RCC 7860 (cell line): Measurements from ENCODE around the gene MAP4.
"Not testable (repeated sequence)": the region's sequence is repeated elsewhere in the genome, so short reads cannot be mapped to it uniquely, and the experiment has no call there.

ENCODE experiments used
- DNase-seq: peaks from one replicate; pipeline ENCODE4 v3.0.0-alpha.2; 2015; ENCODE audit warnings: low spot score
- FAIRE-seq: peaks from 2 replicates; lab custom pipeline; 2012; peaks lifted over from hg19 to GRCh38; lab: Jason Lieb, UNC

Gene MAP4, protein sequence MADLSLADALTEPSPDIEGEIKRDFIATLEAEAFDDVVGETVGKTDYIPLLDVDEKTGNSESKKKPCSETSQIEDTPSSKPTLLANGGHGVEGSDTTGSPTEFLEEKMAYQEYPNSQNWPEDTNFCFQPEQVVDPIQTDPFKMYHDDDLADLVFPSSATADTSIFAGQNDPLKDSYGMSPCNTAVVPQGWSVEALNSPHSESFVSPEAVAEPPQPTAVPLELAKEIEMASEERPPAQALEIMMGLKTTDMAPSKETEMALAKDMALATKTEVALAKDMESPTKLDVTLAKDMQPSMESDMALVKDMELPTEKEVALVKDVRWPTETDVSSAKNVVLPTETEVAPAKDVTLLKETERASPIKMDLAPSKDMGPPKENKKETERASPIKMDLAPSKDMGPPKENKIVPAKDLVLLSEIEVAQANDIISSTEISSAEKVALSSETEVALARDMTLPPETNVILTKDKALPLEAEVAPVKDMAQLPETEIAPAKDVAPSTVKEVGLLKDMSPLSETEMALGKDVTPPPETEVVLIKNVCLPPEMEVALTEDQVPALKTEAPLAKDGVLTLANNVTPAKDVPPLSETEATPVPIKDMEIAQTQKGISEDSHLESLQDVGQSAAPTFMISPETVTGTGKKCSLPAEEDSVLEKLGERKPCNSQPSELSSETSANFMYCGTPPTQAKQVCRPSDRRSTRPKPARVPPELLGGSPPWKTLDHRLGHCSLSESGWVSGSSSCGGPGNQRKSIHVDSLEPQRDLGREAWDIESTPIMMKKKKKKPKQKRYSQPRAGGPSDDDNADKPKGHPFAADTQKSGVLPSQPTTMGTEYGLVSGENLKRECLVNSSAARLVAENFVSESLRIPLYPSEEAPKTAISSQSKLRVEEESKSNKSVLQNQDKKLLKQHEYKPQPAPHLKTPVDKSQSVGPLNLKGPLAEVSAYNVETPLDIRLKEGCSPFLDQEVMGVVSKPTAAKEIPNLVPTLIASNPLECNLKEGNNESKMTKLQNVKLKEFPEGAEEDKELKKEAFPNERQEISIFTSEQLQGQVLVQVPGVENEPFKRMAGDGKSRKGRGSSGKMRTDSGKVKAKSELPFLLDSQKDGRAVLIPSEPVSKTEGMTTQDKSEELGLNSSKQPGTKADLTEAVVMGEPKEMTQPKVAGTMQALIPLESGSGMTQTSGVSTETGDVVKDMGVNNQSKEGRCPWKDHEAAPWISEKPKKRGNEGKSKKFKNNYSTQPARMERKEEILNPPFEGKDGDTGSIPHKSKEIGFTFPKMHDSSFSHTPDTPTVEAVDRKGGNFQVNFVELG (N-terminal part only)

DNA sequence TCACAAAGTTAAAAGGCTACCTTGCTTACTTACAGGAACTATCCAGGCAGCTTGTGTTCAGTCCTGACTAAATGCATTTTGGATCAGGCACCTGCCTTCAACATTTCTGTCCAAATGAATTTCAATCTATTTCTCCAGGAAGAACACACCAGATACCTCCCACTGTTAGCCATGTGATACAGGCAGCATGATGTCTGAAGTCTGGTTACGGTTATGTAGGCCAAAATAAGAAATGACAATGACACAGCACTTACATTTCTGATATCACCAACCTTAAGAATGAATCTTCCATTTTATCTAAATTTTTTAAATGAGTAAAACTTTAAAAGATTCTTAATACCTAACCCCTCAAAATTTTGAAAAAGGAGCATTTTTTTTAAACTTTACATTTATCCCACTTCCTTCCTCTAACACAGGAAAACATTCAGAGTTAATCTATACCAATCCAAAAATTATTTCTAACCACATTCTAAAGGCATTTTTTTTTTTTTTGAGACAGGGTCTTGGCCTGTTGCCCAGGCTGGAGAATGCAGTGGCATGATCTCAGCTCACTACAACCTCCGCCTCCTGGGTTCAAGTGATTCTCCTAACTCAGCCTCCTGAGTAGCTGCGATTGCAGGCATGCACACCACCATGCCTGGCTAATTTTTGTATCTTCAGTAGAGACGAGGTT is at the start of gene MAP4:
TSS of gene MAP4 (minus strand) at position 116 of the 673 bp plus-strand sequence. CDS start 17,556 bp downstream, outside the sequence.
- FAIRE-seq: peak; percentile 85
- peak; percentile 59 for DNase-seq

DNA sequence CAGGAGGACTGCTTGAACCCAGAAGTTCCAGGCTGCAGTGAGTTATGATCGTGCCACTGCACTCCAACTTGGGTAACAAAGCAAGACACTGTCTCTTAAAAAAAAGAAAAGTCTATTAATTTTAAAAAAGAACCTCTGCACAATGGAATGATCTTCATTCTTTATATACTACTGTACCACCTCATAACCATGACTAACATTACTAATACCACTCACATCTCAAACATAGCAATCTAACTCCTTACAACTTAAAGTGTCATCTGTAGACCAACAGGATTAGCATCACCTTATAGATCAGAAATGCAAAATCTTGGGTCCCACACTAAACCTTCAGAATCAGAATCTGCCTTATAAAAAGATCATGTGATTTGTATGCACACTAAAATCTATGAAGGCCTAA is 48.8 kb upstream of the MAP4 start:
- no peak for DNase-seq
- no peak for FAIRE-seq

DNA sequence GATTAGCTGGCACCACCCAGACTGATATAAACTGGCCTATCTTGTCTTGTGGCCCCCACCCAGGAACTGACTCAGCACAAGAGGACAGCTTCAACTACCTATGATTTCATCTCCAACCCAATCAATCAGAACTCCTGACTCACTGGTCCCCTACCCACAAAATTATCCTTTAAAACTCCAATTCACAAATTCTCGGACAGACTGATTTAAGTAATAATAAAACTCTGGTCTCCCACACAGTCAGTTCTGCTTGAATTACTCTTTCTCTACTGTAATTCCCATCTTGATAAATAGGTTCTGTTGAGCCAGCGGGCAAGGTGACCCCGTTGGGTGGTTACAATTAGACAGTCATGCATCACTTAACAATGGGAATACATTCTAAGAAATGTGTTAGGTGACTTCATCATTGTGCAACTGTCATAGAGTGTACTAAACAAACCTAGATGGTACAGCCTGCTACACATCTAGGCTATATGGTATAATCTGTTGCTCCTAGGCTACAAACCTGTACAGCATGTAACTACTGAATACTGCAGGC is 48.1 kb upstream of the MAP4 start:
- peak; percentile 91 for FAIRE-seq
- peak; percentile 81 for DNase-seq

DNA sequence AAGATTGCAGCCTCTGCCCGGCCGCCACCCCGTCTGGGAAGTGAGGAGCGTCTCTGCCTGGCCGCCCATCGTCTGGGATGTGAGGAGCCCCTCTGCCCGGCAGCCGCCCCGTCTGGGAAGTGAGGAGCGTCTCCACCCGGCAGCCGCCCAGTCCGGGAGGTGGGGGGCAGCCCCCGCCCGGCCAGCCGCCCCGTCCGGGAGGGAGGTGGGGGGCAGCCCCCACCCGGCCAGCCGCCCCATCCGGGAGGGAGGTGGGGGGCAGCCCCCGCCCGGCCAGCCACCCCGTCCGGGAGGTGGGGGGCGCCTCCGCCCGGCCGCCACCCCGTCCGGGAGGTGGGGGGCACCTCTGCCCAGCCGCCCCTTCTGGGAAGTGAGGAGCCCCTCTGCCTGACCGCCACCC is 45.4 kb upstream of the MAP4 start:
- not testable (repeated sequence) for FAIRE-seq, DNase-seq

DNA sequence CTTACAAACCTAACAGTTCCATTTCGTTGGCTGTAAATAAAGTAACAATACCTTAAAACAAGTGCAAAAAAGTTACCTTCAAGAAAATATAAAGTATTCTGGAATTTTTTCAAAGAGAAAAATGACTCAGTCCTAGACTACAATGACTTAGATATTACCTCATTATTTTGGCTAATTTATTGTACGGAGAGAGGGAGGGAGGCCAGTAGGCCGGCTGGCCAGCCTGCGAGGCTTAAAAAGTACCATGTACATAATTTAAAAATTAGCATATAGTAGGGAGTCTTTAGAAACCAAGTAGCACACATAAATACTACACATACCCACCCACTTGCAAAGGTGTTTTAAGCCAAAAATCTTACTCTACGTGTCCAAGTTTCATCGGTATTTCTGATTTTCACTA is 41.9 kb upstream of the MAP4 start:
- DNase-seq (no peak), FAIRE-seq (no peak)

DNA sequence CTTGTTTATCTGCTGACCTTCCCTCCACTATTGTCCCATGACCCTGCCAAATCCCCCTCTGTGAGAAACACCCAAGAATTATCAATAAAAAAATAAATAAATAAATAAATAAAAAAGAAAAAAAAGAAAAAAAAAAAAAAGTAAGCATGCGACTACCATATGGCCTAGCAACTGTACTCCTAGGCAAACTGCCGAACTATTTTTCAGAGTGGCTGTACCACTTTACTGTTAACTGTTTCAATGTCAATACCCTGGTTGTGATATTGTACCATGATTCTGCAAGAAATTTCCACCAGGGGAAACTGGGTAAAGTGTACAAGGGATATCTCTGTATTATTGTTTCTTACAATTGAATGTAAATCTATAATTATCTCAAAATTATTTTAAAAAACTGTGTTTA is 41.3 kb upstream of the MAP4 start:
- FAIRE-seq: no peak
- DNase-seq: no peak

DNA sequence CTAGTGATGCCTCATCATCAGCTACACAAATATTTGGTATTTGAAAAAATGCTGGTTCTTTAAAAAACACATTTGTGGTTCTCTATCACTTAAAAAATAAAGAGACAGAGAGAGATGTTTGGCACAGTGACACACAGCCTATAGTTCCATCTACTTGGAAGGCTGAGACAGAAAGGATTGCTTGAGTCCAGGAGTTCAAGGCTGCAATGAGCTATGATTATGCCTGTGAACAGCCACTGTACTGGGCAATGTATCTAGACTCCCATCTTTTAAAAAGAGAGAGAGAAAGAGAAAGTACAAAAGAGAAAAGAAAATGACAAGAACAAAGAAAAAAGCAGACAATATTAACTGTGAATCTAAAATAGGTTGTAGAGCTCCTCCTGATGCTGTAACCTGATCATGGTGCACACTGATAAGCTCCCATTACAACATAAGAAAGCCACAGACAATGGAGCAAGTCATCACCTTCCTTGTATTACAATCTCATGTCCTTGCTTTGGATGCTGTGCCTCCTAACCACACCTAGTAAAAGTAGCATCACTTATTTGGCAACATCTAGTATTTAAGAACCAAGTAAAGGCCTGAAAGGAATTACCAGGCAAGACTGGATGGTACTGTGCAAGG is 31.7 kb upstream of the MAP4 start:
- DNase-seq (no peak), FAIRE-seq (no peak)

DNA sequence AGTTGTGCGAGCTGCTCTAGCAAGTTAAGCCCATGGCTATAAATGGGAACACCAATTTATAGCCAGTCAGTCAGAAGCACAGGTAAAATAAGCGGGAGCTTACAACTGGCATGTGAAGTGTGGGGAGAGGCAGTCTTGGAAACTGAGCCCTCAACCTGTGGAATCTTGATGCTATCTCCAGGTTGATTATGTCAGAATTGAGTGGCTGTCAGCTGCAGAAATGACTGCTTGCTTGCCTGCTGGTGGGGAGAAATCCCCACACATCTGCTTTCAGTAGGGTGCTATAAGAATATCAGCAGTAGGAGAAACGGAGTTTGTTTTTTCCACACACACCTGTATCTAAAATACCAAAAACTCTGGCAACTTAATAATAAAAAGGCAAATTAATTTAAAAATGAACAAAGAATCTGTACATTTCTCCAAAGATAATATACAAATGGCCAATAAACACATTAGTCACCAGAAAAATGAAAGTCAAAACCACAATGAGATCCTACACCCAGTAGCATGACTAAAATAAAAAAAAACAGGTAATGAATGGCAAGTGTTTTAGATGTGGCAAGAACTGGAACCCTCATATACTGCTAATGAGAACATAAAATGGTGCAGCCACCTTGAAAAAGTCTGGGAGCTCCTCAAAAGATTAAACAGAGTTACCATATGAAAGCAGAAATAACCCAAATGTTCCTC is 26.0 kb upstream of the MAP4 start:
- DNase-seq (no peak), FAIRE-seq (no peak)

DNA sequence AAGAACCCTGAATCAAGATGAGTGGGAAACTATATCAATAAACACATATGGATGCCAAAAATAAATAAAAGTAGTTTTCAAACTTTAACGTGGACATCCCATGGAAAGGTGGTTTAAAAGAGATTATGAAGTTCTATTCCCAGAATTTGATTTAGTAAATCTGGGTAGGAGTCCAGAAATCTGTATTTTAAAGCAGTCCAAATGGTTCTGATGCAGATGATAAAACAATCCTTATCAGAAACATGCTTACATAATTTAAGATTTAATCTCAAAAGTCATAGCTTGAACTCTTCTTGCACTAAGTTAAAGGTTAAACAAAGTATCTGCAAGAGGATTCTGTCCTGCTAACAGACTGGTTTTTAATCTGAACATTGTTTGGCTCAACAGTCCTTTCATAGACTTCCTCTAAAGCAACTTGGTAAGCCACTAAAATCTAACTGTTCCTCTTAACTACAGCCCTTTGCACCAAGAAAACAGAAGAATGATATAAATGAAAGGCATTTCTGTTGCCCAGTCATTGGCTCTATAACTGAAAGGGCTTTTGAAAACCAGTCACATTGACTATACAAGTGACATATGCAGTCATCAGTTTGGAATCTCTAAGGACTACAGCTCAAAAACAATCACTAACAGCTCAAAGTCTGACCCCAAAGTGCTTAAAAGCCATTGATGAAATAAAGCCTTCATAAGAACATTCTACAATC is 23.4 kb upstream of the MAP4 start:
- peak; percentile 78 for FAIRE-seq
- DNase-seq: peak; percentile 93

DNA sequence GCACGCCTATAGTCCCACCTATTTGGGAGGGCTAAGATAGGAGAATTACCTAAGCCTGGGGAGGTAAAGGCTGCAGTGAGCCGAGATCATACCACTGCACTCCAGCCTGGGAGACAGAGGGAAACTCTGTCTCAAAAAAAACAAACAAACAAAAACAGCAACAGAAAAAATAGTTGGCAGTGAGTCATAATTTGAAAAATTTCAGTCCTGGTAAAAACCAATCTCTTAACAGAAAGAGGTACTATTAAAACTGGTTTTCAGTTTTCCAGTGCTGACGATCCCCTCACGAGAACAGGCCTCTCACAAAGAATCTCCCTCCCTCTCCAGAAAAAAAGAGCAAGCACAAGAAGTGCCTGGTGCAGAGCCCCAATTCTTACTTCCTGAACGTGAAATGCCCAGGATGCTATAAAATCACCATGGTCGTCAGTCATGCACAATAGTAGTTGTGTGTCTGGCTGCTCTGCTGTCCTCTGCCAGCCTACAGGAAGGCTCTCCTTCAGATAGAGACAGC is 22.8 kb upstream of the MAP4 start:
- no peak for DNase-seq
- FAIRE-seq: no peak

DNA sequence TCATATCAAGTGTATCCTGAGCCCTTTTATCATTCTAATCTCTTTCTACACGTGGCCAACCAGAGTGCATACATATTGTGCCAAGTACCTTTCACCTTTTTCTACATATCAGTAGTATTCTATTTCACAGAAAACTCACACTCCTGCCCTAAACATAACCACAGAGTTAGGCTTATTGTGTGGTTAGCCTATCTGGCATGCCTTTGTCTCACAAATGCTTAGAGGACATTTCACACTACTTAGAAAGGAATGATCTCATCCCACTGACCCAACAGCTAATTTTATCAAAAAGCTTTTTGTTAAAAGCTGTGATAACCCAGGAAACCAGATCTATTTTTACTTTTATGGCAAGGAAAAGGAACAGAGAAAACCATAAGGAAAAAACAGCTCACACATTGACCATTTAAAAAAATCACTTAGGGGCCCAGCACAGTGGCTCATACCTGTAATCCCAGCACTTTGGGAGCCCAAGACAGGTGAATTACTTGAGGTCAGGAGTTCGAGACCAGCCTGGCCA is 17.8 kb upstream of the MAP4 start:
- DNase-seq (peak; percentile 84), FAIRE-seq (peak; percentile 86)

DNA sequence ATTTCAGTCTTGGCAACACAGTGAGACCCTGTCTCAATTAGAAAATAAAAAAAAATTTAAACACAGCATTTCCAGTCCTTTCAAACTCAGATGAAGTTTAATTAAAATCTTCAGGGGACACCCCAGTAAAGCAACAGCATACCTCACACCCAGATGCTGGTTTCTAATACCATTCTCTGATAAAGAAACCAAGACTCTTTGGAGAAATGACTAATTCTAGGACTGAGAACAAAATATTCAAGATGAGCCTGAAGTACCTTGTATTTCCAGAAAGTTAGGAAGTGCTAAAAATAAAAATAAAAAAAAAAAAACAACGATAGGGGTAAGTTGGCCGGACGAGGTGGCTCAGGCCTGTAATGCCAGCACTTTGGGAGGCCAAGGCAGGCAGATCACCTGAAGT is 14.0 kb upstream of the MAP4 start:
- DNase-seq: no peak
- no peak for FAIRE-seq

DNA sequence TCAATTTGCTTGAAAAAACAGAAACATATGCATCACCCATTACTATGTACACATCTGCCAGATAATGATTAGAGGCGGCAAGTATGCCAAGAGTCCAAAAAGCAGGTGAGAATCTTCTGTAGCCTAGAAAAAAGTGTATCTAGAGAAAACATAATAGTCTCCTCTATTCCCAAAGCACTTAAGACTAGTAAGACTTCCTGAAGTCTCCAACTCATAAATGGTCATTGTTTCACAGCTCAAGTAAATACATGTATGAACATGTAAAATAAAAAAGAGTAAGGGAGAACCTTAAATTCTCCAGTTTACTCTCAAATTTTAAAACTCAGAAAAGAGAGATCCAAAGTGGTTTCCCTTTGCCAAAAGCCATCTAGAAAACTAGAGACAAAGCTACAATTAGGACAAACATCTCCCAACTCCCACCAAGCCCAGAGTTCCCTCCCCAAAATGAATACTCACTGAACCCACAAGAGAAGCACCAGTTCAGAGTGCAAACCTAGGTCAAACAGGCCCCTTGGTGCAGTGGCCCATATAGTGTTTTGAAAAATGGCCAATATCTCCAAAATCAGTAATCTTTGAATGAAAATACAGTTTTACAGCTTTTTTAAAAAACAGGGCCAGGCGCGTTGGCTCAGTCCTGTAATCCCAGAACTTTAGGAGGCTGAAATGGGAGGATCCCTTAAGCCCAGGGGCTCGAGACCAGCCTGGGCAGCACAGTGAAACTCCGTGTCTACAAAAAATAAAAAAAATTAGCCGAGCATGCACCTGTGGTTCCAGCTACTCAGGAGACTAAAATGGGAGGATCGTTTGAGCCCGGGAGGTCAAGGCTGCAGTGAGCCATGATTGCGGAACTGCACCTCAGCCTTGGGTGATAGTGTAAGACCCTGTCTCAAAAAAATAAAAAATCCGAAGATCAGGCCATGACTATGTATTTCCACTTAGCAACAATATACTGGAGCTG is 11.0 kb upstream of the MAP4 start:
- DNase-seq (no peak), FAIRE-seq (no peak)

DNA sequence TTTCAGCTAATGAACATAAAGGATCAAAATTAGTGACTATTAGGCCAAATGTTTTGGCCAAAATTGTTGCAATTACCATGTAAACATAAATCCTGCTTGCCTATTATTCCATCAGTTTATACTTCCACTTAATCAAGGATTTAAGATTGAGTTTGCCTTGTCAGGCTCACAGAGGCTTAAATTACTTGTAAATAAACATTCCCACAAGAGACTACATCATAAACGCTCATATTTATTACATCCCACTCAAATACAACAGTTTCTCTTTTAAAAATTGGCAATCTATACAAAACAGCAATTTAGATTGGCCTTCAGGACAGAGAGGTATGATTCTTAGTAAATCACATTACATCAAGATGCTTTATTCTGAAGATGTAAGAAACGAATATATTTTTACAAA is 9.9 kb upstream of the MAP4 start:
- FAIRE-seq (no peak), DNase-seq (no peak)

DNA sequence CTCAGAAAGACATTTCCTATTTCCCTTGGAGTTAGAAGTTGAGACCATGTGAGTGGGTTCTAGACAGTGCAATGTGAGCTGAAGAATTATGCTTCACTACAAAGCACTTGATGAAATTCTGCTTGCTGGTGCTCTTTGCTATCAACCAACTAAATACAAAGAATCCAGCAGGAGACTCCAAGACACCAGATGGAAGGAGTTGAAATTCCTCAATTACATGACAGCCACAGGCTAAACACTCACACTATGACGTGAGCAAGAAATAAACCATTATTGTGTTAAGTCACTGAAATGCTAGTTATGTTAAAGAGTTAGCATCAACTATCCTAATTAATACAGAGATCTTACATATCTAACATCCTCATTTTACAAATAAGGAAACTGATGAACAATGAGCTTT is 8.2 kb upstream of the MAP4 start:
- DNase-seq: no peak
- no peak for FAIRE-seq

DNA sequence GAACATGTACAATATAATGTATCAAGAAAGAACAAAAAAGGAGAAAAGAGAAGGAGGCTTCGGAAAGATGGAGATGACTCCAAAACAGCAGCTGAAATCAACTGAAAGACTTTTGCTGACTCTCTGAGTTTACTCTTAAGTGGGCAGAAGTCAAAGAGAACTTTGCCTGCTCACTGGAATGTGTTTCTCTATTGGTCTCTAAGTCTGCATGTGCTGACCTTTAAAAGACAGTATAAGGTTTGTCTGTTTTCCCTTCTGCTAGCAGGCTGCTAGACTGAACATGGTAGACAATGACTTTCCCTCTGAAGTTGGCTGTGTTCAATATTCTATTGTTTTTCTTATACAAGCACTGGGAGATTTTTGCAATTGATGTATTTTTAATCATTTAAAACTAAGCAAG is 7.2 kb upstream of the MAP4 start:
- FAIRE-seq (no peak), DNase-seq (no peak)

DNA sequence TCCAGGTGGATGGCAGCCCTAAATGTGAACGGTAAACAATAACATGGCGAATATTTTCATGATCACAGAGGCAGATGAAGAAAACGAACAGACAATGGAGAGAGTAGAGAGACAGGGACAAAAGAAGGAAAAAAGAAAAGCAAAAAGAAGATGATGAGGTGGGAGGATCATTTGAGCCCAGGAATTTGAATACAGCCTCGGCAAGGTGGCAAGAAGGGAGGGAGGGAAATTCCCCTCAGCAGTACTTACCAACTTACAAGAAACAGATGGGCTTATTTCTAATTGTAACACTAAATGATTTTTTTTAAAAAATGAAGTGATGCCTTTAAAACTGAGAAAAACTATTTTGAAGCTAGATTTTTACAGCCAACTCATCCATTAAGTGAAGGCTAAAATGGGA is 6.0 kb upstream of the MAP4 start:
- no peak for DNase-seq
- no peak for FAIRE-seq
